SK-N-SH (cell line): ENCODE data around the gene KIAA1549. TPM values are rescaled to one million over a fixed set of nuclear protein-coding genes. Genes with fewer than 3 reads are reported as not detected.

Source experiments
- CTCF ChIA-PET: fragments of 300-600, 350-600 bp; formaldehyde crosslinking; extraction: SDS; loops from one replicate; lab custom pipeline; 2021; lab: Yijun Ruan, JAX
- POLR2A ChIA-PET: fragments of 350-600 bp; sonication (Branson Sonifier 250); formaldehyde crosslinking; extraction: SDS; loops from one replicate; lab custom pipeline; 2020; ENCODE audit warnings: antibody characterized with exemption, inconsistent platforms; lab: Yijun Ruan, JAX
- DNase-seq: peaks from one replicate; pipeline ENCODE4 v3.0.0; 2012
- H2AFZ ChIP-seq: fragments of 200-600 bp; sonication (generic); 2 replicates; pipeline ENCODE4 v1.8.1; 2016; ENCODE audit warnings: antibody characterized with exemption, mild to moderate bottlenecking, low read depth
- H3F3A ChIP-seq: fragments of 200-600 bp; sonication (generic); replicated peaks from 2 replicates; pipeline ENCODE3; 2016; ENCODE audit warnings: antibody characterized with exemption, mild to moderate bottlenecking; ENCODE audit not compliant: insufficient read depth
- H3K27ac ChIP-seq, 2 experiments: fragments of 200-500 bp in 1 of 2; fragments of 200-600 bp in 1 of 2; sonication (Bioruptor generic) in 1 of 2; sonication (generic), shearing (Covaris generic) in 1 of 2; 2 replicates each; pipeline versions ENCODE4 v1.5.1 to v1.6.1; 2014 to 2016; ENCODE audit warnings: low read depth in 2 of 2, inconsistent platforms in 1 of 2, low read length in 1 of 2, mild to moderate bottlenecking in 1 of 2, mixed read lengths in 1 of 2
- H3K27me3 ChIP-seq: fragments of 200-600 bp; sonication (generic), shearing (Covaris generic); 2 replicates; pipeline ENCODE4 v1.6.1; 2016; ENCODE audit warnings: mixed run types; ENCODE audit not compliant: insufficient read depth
- H3K36me3 ChIP-seq, 2 experiments: fragments of 200-500 bp in 1 of 2; fragments of 200-600 bp in 1 of 2; sonication (Bioruptor generic) in 1 of 2; sonication (generic) in 1 of 2; replicated peaks in 1 of 2; 2 replicates each; pipeline versions ENCODE3 to v1.5.1; 2014 to 2016; ENCODE audit warnings: low read length in 1 of 2, mild to moderate bottlenecking in 1 of 2; ENCODE audit not compliant: insufficient read depth in 2 of 2, control insufficient read depth in 1 of 2
- H3K4me1 ChIP-seq, 2 experiments: fragments of 200-500 bp in 1 of 2; fragments of 200-600 bp in 1 of 2; sonication (Bioruptor generic) in 1 of 2; sonication (generic), shearing (Covaris generic) in 1 of 2; 2 replicates each; pipeline versions ENCODE4 v1.5.1 to v1.6.1; 2014 to 2016; ENCODE audit warnings: low read depth in 1 of 2, low read length in 1 of 2, mixed run types in 1 of 2; ENCODE audit not compliant: insufficient read depth in 2 of 2, control insufficient read depth in 1 of 2
- H3K4me2 ChIP-seq: fragments of 200-600 bp; sonication (generic), shearing (Covaris generic); 2 replicates; pipeline ENCODE4 v1.6.1; 2017; ENCODE audit warnings: mixed run types
- H3K4me3 ChIP-seq, 2 experiments: fragments of 200-500 bp in 1 of 2; fragments of 200-600 bp in 1 of 2; sonication (Bioruptor generic) in 1 of 2; sonication (generic), shearing (Covaris generic) in 1 of 2; 2 replicates each; pipeline versions ENCODE4 v1.5.1 to v1.8.1; 2014 to 2016; ENCODE audit warnings: low read depth in 2 of 2, inconsistent platforms in 1 of 2, low read length in 1 of 2, mild to moderate bottlenecking in 1 of 2, mixed read lengths in 1 of 2, moderate library complexity in 1 of 2
- H3K79me2 ChIP-seq: fragments of 200-600 bp; sonication (generic); 2 replicates; pipeline ENCODE4 v1.8.1; 2017; ENCODE audit warnings: mild to moderate bottlenecking; ENCODE audit not compliant: insufficient read depth
- H3K9ac ChIP-seq: fragments of 200-600 bp; sonication (generic); 2 replicates; pipeline ENCODE4 v1.6.1; 2017; ENCODE audit warnings: mixed run types
- H3K9me2 ChIP-seq: fragments of 200-600 bp; sonication (generic); 2 replicates; pipeline ENCODE4 v1.6.1; 2017; ENCODE audit warnings: mixed run types
- H3K9me3 ChIP-seq: fragments of 200-600 bp; sonication (generic); 2 replicates; pipeline ENCODE4 v1.6.1; 2017; ENCODE audit warnings: mixed run types, mild to moderate bottlenecking, moderate library complexity
- H4K20me1 ChIP-seq: fragments of 200-600 bp; sonication (generic); 2 replicates; pipeline ENCODE4 v1.6.1; 2017; ENCODE audit warnings: mild to moderate bottlenecking, mixed run types; ENCODE audit not compliant: insufficient read depth
- ELF1 ChIP-seq: IDR thresholded peaks from 2 replicates; pipeline ENCODE4 v1.4.0; 2012
- EZH2phosphoT487 ChIP-seq: fragments of 200-600 bp; sonication (generic); IDR thresholded peaks from 2 replicates; pipeline ENCODE4 v1.6.1; 2017; ENCODE audit warnings: low read depth, mixed run types, mild to moderate bottlenecking, antibody characterized with exemption, moderate library complexity, borderline replicate concordance
- FOXJ3 ChIP-seq: sonication (generic); formaldehyde crosslinking; IDR thresholded peaks from 2 replicates; pipeline ENCODE4 v1.5.1; 2020; ENCODE audit warnings: mild to moderate bottlenecking, missing genetic modification reagents
- FOXM1 ChIP-seq: IDR thresholded peaks from 2 replicates; pipeline ENCODE4 v1.4.0; 2012; ENCODE audit warnings: low read depth, mild to moderate bottlenecking
- JUND ChIP-seq: IDR thresholded peaks from 2 replicates; pipeline ENCODE4 v1.4.0; 2012
- RAD21 ChIP-seq: IDR thresholded peaks from 2 replicates; pipeline ENCODE4 v1.6.1; 2012; ENCODE audit warnings: mild to moderate bottlenecking, low read length
- RCOR1 ChIP-seq: fragments of 150-350 bp; IDR thresholded peaks from 2 replicates; pipeline ENCODE4 v1.6.1; 2017; ENCODE audit warnings: antibody characterized with exemption, low read length
- SIN3A ChIP-seq: IDR thresholded peaks from 2 replicates; pipeline ENCODE4 v1.6.1; 2012; ENCODE audit warnings: low read depth, mild to moderate bottlenecking, low read length, moderate library complexity, borderline replicate concordance
- TAF1 ChIP-seq: IDR thresholded peaks from 2 replicates; pipeline ENCODE4 v1.6.1; 2012; ENCODE audit warnings: low read depth, mild to moderate bottlenecking, low read length, moderate library complexity, borderline replicate concordance
- TCF12 ChIP-seq: IDR thresholded peaks from 2 replicates; pipeline ENCODE4 v1.4.0; 2012
- TEAD4 ChIP-seq: IDR thresholded peaks from 2 replicates; pipeline ENCODE4 v1.4.0; 2012; ENCODE audit warnings: mild to moderate bottlenecking, borderline replicate concordance; ENCODE audit not compliant: insufficient read depth
- WGBS: methylation state at CpG from one replicate; pipeline ENCODE4 v1.1.6; 2017; ENCODE audit warnings: low lambda C conversion rate; 5-methylcytosine and 5-hydroxymethylcytosine counted together
- polyA plus RNA-seq, 3 experiments: library from polyadenylated mRNA; depleted of rRNA; stranded (reverse); fragments of >200 nt; gene quantifications; 2 replicates each; pipeline ENCODE4 v1.2.3, GENCODE V29; 2012
- TF ChIP-seq, protein P1 (sequence below): IDR thresholded peaks from 2 replicates; pipeline ENCODE4; 2012
- TF ChIP-seq, protein P2 (sequence below): fragments of 150-350 bp; IDR thresholded peaks from 2 replicates; pipeline ENCODE4 v1.6.1; 2017; ENCODE audit warnings: antibody characterized with exemption, low read length, low read depth, borderline replicate concordance
- TF ChIP-seq, protein P3 (sequence below): IDR thresholded peaks from 2 replicates; pipeline ENCODE4 v1.4.0; 2012; ENCODE audit warnings: low read depth, borderline replicate concordance
- TF ChIP-seq, protein P4 (sequence below): fragments of 200-600 bp; sonication (generic); IDR thresholded peaks from 2 replicates; pipeline ENCODE4 v1.6.1; 2017; ENCODE audit warnings: antibody characterized with exemption, mild to moderate bottlenecking, moderate library complexity
- TF ChIP-seq, protein P5 (sequence below): IDR thresholded peaks from 2 replicates; pipeline ENCODE4 v1.6.1; 2012; ENCODE audit warnings: mild to moderate bottlenecking, low read depth, low read length, moderate library complexity

KIAA1549 gene
- polyA plus RNA-seq, 1 of the 3 experiments (the other 2 are of a cell fraction) = 3.6 TPM

DNA sequence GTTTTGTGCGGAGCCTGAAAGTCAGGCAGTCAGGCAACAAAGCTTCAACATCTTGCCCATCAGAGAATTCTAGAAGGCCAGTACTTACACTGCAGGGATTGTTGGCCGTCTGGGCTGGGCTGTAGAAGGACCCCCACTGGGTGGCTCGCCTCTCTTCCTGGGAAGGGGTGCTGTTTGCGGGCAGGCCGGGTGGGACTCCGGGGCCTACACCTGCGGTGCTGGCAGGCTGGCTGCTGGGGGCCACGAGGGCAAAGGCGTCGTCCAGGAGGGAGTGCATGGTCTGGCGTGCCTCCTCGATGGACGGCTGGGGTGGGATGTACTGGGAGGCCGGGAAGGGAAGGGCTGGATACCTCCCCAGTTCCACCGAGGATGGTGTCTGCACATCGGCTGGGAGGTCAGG, 120.1 kb downstream of the KIAA1549 start:
- no peak for DNase-seq
- Histone ChIP-seq H3K4me1 (no peaks in the 10 kb centered on the region; a peak in 1 of 4 replicates), H3K9me3 (peaks cover 8% of the 10 kb centered on the region; the same call in 1 of the 2 replicates), H3K27ac (no peak overlapping the region), H3K36me3 (peaks cover 45 to 48% of the 10 kb centered on the region in 2 experiments), H4K20me1 (no peaks in the 10 kb centered on the region), H3K79me2 (no peaks in the 10 kb centered on the region), H3F3A (peaks cover 5% of the 10 kb centered on the region)
- CTCF ChIA-PET = interaction anchor here (1.3 kb wide), 1 partner anchor 25 kb away, joined by 3 read pairs; no protein-coding TSS in a partner anchor
- 95% methylated on average over 16 of the region's 16 CpGs for WGBS
- TF ChIP-seq, protein P1, sequence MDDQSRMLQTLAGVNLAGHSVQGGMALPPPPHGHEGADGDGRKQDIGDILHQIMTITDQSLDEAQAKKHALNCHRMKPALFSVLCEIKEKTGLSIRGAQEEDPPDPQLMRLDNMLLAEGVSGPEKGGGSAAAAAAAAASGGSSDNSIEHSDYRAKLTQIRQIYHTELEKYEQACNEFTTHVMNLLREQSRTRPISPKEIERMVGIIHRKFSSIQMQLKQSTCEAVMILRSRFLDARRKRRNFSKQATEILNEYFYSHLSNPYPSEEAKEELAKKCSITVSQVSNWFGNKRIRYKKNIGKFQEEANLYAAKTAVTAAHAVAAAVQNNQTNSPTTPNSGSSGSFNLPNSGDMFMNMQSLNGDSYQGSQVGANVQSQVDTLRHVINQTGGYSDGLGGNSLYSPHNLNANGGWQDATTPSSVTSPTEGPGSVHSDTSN = no peak
- TF ChIP-seq EZH2phosphoT487 (no peak), JUND (no peak), ELF1 (no peak), FOXJ3 (CRISPR knock-in tag) (no peak), TCF12 (no peak), FOXM1 (no peak), SIN3A (no peak), TAF1 (no peak), RCOR1 (no peak), TEAD4 (no peak), RAD21 (no peak)
- TF ChIP-seq, protein P2, sequence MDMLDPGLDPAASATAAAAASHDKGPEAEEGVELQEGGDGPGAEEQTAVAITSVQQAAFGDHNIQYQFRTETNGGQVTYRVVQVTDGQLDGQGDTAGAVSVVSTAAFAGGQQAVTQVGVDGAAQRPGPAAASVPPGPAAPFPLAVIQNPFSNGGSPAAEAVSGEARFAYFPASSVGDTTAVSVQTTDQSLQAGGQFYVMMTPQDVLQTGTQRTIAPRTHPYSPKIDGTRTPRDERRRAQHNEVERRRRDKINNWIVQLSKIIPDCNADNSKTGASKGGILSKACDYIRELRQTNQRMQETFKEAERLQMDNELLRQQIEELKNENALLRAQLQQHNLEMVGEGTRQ = no peak
- TF ChIP-seq, protein P3, sequence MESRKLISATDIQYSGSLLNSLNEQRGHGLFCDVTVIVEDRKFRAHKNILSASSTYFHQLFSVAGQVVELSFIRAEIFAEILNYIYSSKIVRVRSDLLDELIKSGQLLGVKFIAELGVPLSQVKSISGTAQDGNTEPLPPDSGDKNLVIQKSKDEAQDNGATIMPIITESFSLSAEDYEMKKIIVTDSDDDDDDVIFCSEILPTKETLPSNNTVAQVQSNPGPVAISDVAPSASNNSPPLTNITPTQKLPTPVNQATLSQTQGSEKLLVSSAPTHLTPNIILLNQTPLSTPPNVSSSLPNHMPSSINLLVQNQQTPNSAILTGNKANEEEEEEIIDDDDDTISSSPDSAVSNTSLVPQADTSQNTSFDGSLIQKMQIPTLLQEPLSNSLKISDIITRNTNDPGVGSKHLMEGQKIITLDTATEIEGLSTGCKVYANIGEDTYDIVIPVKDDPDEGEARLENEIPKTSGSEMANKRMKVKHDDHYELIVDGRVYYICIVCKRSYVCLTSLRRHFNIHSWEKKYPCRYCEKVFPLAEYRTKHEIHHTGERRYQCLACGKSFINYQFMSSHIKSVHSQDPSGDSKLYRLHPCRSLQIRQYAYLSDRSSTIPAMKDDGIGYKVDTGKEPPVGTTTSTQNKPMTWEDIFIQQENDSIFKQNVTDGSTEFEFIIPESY = no peak
- TF ChIP-seq, protein P4, sequence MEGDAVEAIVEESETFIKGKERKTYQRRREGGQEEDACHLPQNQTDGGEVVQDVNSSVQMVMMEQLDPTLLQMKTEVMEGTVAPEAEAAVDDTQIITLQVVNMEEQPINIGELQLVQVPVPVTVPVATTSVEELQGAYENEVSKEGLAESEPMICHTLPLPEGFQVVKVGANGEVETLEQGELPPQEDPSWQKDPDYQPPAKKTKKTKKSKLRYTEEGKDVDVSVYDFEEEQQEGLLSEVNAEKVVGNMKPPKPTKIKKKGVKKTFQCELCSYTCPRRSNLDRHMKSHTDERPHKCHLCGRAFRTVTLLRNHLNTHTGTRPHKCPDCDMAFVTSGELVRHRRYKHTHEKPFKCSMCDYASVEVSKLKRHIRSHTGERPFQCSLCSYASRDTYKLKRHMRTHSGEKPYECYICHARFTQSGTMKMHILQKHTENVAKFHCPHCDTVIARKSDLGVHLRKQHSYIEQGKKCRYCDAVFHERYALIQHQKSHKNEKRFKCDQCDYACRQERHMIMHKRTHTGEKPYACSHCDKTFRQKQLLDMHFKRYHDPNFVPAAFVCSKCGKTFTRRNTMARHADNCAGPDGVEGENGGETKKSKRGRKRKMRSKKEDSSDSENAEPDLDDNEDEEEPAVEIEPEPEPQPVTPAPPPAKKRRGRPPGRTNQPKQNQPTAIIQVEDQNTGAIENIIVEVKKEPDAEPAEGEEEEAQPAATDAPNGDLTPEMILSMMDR = no peak
- TF ChIP-seq, protein P5, sequence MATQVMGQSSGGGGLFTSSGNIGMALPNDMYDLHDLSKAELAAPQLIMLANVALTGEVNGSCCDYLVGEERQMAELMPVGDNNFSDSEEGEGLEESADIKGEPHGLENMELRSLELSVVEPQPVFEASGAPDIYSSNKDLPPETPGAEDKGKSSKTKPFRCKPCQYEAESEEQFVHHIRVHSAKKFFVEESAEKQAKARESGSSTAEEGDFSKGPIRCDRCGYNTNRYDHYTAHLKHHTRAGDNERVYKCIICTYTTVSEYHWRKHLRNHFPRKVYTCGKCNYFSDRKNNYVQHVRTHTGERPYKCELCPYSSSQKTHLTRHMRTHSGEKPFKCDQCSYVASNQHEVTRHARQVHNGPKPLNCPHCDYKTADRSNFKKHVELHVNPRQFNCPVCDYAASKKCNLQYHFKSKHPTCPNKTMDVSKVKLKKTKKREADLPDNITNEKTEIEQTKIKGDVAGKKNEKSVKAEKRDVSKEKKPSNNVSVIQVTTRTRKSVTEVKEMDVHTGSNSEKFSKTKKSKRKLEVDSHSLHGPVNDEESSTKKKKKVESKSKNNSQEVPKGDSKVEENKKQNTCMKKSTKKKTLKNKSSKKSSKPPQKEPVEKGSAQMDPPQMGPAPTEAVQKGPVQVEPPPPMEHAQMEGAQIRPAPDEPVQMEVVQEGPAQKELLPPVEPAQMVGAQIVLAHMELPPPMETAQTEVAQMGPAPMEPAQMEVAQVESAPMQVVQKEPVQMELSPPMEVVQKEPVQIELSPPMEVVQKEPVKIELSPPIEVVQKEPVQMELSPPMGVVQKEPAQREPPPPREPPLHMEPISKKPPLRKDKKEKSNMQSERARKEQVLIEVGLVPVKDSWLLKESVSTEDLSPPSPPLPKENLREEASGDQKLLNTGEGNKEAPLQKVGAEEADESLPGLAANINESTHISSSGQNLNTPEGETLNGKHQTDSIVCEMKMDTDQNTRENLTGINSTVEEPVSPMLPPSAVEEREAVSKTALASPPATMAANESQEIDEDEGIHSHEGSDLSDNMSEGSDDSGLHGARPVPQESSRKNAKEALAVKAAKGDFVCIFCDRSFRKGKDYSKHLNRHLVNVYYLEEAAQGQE = no peak
- TF ChIP-seq, all 33 proteins: peak for 0
- no peak overlapping the region for H3K4me2 ChIP-seq
- no peaks in the 10 kb centered on the region for H3K27me3 ChIP-seq
- no peak overlapping the region for H2AFZ ChIP-seq
- POLR2A ChIA-PET = no interaction called here
- no peaks in the 10 kb centered on the region for H3K9me2 ChIP-seq
- no peak overlapping the region for H3K9ac ChIP-seq
- no peak overlapping the region for H3K4me3 ChIP-seq
